ENCODE measurements around the gene SLC12A2.

Gene SLC12A2

DNA sequence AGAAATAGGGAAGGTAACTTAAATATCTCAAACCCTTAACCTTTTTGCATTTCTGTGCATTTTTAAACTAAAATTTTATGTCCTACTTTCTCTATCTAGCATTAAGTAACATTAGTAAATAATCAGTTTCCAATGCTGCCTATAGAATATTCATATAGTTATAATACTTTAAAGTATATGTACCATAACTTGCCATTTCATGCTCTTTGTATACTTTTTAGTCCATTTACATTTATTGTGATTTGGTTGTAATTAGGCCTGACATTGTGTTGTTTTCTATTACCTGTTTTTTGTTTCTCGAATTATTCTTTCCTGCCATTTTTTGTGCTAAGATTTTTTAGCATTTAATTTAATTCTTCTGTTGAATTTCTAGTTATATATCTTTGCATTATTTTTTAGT lies 13.7 kb downstream of the SLC12A2 start:
- DNase-seq (ENCODE audit: low read depth) = no peak

DNA sequence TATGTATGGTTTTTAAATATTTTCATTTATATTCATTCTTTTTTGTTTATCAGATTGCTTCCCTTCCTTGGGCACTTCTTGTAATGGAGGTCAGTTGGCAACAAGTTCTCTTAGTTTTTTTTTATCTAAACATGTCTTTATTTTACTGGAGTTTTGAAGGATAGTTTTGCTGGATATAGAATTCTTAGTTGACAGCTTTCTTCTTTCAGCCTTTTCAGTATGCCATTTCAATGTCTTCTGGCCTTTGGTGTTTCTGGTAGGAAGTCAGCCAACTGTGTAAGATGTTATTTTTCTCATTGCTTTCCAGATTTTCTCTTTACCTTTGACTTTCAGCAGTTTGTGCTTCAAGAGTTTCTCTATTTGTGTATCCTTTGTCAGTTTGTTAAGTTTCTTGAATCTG lies 14.2 kb downstream of the SLC12A2 start:
- DNase-seq (ENCODE audit: low read depth) = no peak

DNA sequence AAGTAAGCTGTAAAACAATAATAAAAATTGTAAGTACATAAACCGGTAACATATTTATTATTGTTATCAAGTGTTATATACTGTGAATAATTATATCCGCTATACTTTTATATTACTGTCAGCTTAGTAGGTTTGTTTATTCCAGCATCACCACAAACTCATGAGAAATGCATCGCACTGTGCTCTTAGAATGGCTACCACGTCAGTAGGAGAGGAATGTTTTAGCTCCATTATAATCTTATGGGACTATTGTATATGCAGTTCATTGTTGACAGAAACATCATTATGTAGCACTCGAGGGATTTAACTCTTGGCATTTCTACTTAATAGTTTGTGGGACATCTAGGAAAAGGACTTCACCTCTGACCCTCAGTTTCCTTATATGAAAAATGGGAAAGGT lies 16.4 kb downstream of the SLC12A2 start:
- DNase-seq (ENCODE audit: low read depth) = no peak

DNA sequence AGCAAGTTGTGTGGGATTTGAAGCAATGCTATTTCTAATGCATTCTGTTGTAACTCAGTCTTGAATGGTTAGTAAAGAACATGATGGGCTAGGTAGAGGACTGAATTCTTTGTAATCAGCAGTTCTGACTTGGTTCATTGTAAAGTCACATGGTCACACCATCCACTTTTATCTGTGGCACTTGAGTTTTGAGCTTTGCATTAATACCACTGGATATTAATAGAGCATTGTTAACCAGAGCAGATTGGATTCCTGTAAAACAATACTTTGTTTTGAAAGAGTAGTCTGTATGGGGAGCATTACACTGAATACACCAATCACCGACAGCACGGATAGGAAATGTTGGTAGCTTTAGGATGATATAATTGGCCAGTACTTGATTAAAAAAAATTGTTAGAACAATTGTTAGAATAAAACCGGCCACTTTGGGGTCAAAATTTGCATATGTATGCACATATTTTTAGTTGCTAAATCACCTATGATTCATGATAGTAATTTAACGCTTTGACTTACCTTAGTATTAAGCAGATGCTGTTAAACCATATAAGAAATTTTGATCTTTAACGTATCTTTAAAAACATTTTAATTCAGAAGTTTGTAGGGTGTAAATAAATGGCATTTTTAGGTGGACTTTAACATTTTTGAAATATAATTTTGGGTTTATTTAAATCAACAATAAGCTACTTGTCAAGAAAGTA lies 17.4 kb downstream of the SLC12A2 start:
- DNase-seq (ENCODE audit: low read depth) = no peak

DNA sequence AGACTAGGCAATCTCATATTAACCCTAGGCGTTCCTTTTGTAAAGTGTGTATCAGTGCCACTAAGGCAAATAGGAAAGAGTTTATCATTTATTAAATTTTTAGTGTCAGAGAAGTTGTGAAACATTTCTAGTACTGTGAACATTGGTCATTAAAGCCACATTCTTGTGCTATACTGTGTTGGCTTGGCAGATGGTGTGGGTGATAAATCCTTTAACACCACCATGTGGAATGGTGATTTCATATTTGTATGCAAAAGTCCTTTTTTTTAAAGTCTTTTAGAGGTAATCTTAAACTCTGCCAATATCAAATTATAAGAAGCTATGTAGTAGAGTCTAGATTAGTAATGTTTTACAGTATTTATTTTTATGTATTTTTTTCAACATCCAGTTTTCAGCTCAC lies 18.1 kb downstream of the SLC12A2 start:
- no peak for DNase-seq (ENCODE audit: low read depth)

DNA sequence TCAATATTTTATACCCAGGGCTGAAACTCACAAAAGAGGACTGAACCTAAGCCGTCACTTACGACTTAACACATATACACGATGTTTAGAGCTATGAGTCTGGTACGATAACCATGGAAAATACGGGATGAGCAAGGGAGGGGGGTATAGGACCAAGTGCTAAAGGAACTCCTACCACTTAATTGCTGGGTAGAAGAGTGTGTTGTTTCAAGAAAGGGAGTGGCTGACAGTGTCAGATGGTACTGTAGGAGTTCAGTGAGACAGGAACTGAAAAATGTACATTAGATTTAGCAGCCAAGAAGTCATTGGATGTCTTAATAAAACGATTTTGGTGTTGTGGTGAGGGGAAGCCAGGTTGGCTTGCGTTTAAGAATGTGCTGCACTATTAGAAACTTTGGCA lies 21.6 kb downstream of the SLC12A2 start:
- no peak for DNase-seq (ENCODE audit: low read depth)

DNA sequence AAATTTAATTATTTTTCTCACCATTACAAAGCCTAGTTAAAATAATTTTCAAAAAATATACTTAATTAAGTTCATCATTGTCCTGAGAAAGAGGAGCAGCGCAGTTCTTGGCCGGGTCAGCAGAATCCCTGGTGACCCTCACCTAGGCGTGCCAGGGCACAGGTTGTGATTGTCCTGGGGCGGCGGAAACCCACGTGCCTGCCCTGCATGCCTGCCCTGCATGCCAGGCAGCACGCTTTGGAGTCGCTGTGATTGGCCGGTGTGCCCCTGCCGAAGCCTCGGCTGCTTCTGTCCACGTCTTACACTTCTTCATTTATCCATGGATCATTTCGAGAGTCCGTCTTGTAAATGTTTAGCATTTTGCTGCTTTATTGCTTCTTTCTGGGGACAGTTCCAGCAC lies 25.6 kb downstream of the SLC12A2 start:
- DNase-seq (ENCODE audit: low read depth) = no peak

DNA sequence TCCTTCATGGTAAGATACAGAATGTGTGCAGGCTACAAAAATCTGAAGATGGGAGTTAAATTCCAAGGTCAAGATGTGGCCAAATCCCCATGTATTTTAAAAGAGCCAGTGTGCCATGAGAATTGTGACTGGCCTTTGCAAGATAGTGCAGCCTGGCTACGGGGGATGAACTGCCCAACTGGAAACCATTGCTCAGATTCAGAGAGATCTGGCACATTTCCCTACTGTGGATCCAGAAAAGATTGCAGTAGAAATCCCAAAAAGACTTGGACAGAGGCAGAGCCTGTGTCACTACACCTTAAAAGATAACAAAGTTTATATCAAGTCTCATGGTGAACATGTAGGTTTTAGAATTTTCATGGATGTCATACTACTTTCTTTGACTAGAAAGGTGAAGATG lies 26.2 kb downstream of the SLC12A2 start:
- no peak for DNase-seq (ENCODE audit: low read depth)

DNA sequence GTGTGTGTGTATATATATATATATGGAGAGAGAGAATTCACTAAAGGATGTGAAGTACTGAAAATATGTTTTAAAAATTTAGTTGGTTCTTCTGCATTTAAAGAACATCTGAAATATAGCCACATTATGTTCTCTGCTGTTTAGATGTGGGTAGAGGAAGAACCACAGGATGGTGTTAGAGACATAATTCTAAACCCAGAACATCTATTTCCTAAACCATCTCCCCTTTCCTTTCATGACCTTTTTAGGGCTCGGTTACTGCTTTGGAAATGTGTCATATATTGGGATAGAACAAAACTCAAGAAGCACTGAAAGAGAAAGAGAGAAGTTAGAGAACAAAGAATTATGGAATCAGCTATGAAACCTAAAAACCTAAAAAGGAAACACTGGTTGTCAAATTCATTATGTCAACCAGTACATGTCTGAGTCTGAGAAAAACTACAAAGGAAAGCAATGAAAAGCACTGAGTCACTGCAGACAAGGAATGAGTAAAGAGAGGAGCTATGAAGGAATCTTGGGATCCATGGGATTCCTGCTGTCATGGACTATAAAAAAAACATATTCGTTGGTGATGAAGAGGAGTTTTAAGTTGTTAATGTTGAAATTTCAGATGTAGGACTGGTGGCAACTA lies 28.4 kb downstream of the SLC12A2 start:
- peak; percentile 61 for DNase-seq (ENCODE audit: low read depth)

DNA sequence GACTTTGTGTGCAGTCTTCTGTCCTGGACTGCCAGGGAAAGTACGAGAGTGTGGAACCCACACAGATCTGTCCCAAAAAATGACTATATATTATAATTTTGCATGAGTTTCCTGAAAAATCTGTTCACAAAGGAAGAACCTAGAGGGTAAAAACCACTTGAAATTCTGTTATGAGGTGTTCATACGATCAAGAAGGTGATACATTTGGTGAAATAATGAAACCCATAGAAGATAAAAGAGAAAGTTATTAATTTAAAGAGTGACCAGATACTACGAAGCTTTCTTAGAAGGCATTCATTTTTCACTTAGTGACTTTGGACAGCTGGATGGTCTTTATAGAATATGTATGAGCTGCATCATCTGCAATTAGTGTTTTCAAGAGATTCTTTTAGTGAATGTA lies 32.9 kb downstream of the SLC12A2 start:
- DNase-seq (ENCODE audit: low read depth) = no peak

DNA sequence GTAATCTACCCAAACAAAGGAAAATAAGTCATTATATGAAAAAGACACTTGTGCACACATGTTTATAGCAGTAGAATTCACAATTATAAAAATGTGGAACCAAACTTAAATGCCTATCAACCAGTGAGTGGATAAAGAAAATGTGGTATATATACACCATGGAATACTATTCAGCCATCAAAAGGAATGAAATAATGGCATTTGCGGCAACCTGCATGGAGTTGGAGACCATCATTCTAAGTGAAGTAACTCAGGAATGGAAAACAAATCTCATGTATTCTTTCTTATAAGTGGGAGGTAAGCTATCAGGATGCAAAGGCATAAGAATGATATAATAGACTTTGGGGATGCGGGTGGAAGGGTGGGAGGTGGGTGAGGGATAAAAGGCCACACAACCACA lies 34.6 kb downstream of the SLC12A2 start:
- DNase-seq (ENCODE audit: low read depth) = no peak

DNA sequence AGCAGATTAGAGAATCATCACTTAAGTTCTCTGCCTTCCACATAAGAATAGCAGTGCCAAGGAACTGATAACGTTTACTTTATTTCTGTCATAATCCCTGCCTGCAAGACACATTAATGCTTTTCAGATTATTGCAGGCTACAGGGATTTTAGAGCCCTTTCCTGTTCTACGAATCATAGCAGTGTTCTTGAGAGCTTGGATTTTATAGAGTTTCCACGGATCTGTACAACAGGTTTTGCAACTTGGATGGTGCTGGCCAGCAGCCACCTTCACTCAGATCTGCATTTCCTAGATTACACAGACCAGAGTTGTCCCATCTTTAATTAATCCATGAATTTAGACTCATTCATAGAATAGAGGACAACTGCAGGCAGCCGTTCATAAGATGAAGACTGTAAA lies 38.1 kb downstream of the SLC12A2 start:
- no peak for DNase-seq (ENCODE audit: low read depth)

DNA sequence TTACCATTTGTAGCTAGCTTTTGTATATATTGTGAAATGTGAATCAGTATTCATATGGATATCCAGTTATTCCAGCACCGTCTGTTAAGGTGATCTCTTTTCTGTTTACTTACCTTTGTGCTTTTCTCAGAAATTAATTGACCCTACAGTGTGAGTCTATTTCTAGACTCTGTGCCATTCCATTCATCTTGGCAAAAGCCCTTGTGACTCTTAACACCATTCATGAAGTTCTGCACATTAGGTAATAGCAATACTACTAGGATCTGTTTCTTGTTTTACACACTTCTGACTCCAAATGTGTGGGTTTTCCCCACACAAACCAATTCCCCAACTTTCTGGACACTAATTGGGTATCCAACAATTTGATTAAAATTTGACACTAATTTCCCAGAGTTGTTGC lies 40.4 kb downstream of the SLC12A2 start:
- DNase-seq (ENCODE audit: low read depth) = no peak

DNA sequence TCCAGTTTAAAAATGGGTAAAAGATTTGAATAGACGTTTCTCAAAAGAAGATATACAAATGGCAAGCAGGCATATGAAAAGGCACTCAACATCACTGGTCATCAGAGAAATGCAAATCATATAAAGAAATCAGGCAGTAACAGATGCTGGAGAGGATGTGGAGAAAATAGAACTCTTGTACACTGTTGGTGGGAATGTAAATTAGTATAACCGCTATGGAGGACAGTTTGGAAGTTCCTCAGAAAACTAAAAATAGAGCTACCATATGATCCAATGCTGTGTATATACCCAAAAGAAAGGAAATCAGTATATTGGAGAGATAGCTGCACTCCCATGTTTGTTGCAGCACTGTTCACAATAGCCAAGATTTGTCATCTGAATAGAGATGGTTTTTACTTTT lies 42.7 kb downstream of the SLC12A2 start:
- no peak for DNase-seq (ENCODE audit: low read depth)

DNA sequence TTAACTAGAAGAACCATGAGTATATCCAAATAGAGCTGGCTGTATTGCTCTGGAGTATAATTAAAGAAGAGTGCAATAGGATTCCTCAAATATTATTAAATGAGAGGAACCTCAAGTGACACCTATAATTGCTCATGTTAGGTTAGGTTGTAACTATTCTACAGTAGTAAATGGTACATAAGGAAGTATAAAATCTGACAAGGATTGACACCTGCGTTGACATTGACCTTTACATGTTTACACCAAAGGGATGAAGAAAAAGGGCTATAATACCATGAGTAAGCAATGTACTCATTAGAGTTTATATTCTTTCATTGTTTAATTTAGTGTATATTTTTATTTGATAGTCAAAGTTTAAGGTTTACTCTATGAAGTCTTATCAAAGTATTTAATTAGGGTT lies 48.9 kb downstream of the SLC12A2 start:
- no peak for DNase-seq (ENCODE audit: low read depth)

DNA sequence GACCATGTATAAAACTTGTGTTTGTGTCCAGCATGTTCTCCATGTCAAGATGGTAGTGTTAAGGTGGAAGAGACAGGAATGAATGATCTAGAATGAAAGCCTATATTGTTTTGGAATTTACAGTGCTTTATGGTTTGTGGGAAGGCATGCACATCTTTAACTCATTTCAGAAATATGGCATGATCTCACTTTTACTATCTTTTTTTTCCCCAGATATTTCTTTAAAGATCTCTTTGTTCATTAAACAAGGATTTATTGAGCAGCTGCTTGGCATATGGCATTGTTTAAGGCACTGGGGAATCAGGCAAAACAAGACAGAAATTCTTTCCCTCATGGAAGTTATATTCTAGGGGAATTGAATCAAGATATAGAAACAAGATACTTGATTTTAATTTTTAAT lies 51.7 kb downstream of the SLC12A2 start:
- no peak for DNase-seq (ENCODE audit: low read depth)

DNA sequence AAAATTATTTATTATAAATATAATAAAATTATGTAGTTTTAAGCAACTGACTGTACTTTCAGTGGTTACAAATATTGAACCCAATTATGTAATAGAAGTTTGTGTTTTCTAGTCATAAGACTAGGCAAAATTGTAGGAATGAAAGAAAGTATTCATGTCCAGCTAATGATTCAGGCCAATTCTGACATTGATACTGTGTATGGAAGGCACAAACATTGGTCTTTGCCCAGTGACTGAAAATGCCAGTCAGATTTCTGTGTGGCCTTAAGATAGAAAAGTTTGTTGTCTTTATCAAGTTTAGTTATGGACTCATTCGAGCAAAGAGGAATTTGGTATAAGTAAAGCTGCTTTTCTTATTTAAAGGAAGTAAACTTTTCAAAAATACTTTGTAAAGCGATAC lies 60.3 kb downstream of the SLC12A2 start:
- DNase-seq (ENCODE audit: low read depth) = no peak

DNA sequence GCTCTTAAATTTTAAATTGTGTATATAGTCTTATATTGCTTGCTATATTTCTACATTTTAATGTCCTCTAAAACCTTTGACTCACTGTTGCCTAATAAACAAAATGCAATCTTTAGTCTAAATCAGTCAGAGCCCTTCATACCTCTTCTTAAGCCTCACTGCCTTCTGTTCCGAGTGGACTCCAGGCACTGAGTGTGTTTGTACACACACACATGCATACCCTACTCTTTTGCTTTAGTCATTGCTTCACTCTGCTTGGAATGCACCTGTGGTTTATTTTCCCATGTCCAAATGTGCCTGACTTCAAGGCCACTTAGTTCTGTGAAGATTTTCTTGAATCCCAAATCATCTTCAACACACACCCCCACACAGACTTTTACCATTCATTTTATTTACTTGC lies 60.9 kb downstream of the SLC12A2 start:
- DNase-seq (ENCODE audit: low read depth) = peak; percentile 11

DNA sequence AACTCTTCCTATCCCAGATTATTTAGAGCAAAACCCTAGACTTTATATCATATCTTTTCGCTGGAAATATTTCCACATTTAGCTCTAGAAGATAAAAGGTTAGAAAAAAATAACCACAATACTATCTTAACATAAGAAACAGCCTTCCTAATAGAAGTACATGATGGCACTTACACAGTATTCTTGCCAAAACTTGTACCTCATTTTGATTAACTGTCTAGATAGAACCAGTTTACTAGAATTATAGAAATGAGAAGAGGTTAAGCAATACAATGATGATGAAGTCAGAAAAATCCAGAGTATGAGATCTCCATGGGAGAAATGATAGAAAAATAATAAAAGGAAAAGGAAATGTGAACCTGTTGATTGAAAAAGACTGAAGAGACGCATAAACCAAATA lies 63.1 kb downstream of the SLC12A2 start:
- DNase-seq (ENCODE audit: low read depth) = no peak

DNA sequence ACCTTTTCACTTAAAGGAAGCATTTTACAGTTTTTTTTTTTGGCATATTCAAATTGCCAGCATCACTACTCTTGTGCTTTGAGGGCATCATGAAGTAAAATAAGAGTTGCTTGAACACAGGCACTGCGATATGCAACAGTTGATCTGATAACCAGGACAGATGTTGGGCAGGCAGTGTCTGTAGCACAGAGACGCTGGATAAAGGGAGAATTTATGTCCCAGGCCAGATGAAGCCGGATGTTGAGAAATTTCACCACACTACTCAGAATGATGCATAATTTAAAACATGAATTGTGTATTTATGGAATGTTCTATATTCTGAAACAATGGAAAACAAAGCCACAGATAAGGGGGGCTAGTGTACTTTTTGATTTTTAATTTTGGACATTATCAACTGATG lies 71.4 kb downstream of the SLC12A2 start:
- peak; percentile 34 for DNase-seq (ENCODE audit: low read depth)

DNA sequence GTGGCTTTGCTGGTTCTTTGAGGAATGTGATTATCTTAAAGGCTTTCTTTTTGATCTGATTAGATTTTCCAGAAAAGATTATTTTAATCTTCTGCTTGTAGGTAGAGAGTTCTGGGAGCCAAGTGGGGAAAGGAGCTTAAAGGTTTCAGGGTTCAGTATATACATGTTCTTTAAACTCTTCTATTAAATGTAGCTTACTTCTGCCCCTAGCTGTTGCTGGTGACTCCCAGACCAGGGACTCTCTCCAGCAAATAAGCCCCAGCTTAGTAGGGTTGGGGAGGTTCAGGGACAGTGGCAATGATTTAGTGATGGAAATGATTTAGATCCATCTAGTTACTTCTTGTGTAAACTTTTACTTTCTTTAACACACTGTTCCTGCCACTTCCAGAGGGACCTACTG lies 72.2 kb downstream of the SLC12A2 start:
- DNase-seq (ENCODE audit: low read depth) = no peak

DNA sequence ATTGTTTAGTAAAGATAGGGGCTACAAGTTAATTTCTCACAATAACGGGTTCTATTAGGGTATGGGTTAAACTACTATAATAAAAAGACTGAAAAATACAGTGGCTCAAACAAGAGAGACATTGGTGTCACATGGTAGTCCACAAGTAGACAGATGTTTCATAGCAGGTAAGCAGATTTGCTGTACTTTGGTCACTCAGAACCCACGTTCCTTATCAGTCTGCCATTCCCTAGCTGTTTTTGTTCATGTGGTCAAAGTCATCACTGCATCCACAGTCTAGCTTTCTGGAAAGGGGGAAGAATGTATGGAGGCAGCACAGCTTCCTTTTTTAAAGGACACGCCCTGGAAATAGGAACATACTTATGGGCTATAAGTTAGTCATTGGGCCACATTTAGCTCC lies 73.0 kb downstream of the SLC12A2 start:
- DNase-seq (ENCODE audit: low read depth) = no peak

DNA sequence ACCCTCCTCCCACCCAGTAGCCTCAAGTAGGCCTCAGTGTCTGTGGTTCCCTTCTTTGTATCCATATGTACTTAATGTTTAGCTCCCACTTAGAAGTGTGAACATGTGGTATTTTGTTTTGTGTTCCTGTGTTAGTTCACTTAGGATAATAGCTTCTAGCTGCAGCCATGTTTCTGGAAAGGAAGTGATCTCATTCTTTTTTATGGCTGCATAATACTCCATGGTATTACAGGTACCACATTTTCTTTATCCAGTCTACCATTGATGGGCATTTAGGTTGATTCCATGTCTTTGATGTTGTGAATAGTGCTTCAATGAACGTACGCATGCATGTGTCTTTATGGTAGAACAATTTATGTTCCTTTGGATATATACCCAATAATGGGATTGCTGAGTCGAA lies 74.8 kb downstream of the SLC12A2 start:
- no peak for DNase-seq (ENCODE audit: low read depth)

DNA sequence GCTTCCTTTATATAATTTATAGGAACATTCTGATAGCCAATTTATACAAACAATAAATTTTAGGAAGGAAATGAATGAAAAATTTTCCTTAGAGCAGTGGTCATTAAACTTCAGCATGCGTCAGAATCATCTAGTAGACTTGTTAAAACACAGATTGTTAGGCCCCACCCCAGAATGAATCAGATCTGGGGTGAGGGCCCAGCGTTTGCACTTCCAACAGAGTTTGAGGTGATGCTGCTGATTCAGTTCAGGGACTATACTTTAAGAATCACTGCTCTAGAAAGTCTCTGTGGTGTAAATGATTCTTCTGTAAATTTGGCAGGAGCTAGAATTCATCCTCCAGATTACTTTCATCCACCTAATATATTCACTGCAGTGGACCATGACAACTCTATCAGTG lies 80.4 kb downstream of the SLC12A2 start:
- peak; percentile 56 for DNase-seq (ENCODE audit: low read depth)
